Activated naive CD4-positive, alpha-beta T cell treated with anti-CD3 and anti-CD28 coated beads, Interleukin-2, amount 50 U/mL, for 72 hours (primary cell): ENCODE measurements around the gene PRRX1. TPM values are rescaled to one million over a fixed set of nuclear protein-coding genes. Genes with fewer than 3 reads are reported as not detected.

Experiments used
- ATAC-seq, 2 donors: fragments of 150-1000 bp; cut with Tn5 transposase; 2 replicates each; pipeline ENCODE4 v1.10.0; 2021; ENCODE audit warnings: mild to moderate bottlenecking in 2 of 2, moderate library complexity in 2 of 2
- DNase-seq, 2 donors: peaks; one replicate each; pipeline ENCODE4 v3.0.0; 2021 to 2022; ENCODE audit warnings: low spot score in 2 of 2
- H3K27ac Mint-ChIP-seq, 2 donors: one replicate each; pipeline ENCODE4 v1.8.0; 2022; ENCODE audit warnings: mild to moderate bottlenecking in 2 of 2, mixed read lengths in 2 of 2
- H3K36me3 Mint-ChIP-seq, 2 donors: one replicate each; pipeline ENCODE4 v1.8.0; 2022; ENCODE audit warnings: mixed read lengths in 2 of 2
- H3K9me3 Mint-ChIP-seq, 2 donors: one replicate each; pipeline ENCODE4 v1.8.0; 2022; ENCODE audit warnings: mixed read lengths in 2 of 2
- total RNA-seq, 2 donors: library from RNA; stranded (reverse); gene quantifications; one replicate each; pipeline ENCODE4 v1.2.3, GENCODE V29; 2022

PRRX1 gene
- total RNA-seq, 2 donors from 2014 or later, result not detected

DNA sequence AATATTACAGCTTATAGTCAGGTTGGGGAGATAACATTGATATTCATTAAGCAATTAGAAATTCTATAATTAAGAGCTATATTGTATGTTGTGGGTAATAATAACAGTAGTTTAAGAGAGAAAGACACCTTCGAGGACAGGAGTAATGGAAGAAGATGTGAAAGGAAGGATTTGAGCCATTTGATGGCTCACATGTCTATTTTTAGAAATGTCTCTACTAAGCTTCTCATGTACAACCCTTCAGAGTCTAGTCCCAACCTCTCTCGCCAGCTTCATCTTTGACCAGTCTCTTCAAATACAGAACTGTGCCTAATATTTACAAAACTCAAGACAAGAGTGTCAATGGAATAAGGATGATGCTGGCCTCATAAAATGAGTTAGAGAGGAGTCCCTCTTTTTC lies 95.1 kb downstream of the PRRX1 start:
- no peak overlapping the region for H3K27ac Mint-ChIP-seq
- DNase-seq, result no peak
- no peaks in the 10 kb centered on the region for H3K9me3 Mint-ChIP-seq
- peaks cover 0 to 8% of the 10 kb centered on the region in 2 donors for H3K36me3 Mint-ChIP-seq
- no peak for ATAC-seq

GRCh38 chr1:170765279-170765678 lies 101.3 kb downstream of the PRRX1 start:
- DNase-seq, result no peak
- Mint-ChIP-seq H3K36me3 (peaks cover 0 to 8% of the 10 kb centered on the region in 2 donors), H3K9me3 (no peaks in the 10 kb centered on the region)

GRCh38 chr1:170765712-170766330 lies 101.9 kb downstream of the PRRX1 start:
- H3K9me3 Mint-ChIP-seq, result no peaks in the 10 kb centered on the region
- no peak overlapping the region for H3K27ac Mint-ChIP-seq
- H3K36me3 Mint-ChIP-seq, result peaks cover 0 to 5% of the 10 kb centered on the region in 2 donors
- no peak for ATAC-seq
- no peak for DNase-seq

More at GRCh38 chr1:170765279-170765678, 101.3 kb downstream of the PRRX1 start:
- H3K27ac Mint-ChIP-seq, result no peak overlapping the region
- no peak for ATAC-seq

DNA sequence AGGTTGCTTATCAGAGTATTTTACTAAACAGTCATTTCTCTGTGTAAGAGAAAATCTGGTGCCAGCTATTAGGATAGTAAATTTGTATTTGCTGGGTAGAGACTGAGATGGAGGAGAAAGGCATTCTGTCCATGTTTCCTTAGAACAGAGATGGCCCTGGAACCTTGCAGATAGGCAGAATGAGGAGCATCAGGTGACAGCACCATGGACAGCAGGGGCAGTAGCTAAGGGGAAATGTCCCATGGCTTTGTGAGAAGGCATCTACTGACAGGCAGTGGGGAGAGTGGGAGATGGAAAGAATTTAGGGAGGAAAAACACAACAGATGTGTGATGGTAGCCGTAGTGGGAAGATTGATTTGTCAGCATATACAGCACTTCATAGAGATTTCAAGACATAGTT lies 105.0 kb downstream of the PRRX1 start:
- no peak for ATAC-seq
- no peak for DNase-seq
- Mint-ChIP-seq H3K9me3 (no peaks in the 10 kb centered on the region), H3K36me3 (no peaks in the 10 kb centered on the region), H3K27ac (no peak overlapping the region)

GRCh38 chr1:170769691-170770090 lies 105.8 kb downstream of the PRRX1 start:
- no peak for ATAC-seq
- Mint-ChIP-seq H3K36me3 (no peaks in the 10 kb centered on the region), H3K9me3 (no peaks in the 10 kb centered on the region), H3K27ac (no peak overlapping the region)
- DNase-seq, result no peak

GRCh38 chr1:170770254-170770653 lies 106.3 kb downstream of the PRRX1 start:
- no peak overlapping the region for H3K27ac Mint-ChIP-seq
- H3K9me3 Mint-ChIP-seq, result no peaks in the 10 kb centered on the region
- no peak for DNase-seq
- ATAC-seq, result no peak
- H3K36me3 Mint-ChIP-seq, result no peaks in the 10 kb centered on the region

GRCh38 chr1:170776252-170776651 lies 112.3 kb downstream of the PRRX1 start:
- Mint-ChIP-seq H3K9me3 (peaks cover 5 to 7% of the 10 kb centered on the region in 2 donors), H3K36me3 (no peaks in the 10 kb centered on the region), H3K27ac (no peak overlapping the region)
- DNase-seq (no peak), ATAC-seq (no peak)

DNA sequence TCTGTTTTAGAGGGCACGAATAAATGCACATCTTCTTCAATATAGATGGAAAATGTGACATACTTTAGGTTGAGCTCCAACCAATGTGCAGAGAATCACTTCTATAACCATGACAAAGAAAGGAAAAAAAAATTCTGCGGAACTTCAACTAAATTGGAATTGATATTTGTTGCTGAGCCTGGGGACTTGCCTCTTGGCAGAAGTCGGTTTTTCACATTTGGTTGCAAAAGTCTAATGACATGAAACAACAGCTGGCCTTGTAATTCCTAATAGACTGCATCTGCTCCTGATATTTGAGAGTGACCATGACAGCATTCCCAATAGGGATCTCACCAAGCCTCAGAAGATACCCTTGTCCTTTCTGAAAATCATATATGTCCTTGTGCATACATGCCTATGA lies 112.8 kb downstream of the PRRX1 start:
- H3K36me3 Mint-ChIP-seq, result no peaks in the 10 kb centered on the region
- ATAC-seq (no peak), DNase-seq (no peak)
- H3K27ac Mint-ChIP-seq, result no peak overlapping the region
- peaks cover 5 to 7% of the 10 kb centered on the region in 2 donors for H3K9me3 Mint-ChIP-seq

Other genes starting within 250 kb of the PRRX1 start
- gene GORAB, start 132.0 kb upstream of the PRRX1 start, total RNA-seq, result 10 to 100 TPM in 1 of 2 donors, 1 to 10 TPM in 1; 4.9 to 12.4 TPM